NCI-H526 (cell line): ENCODE results near the gene PLA2G12A.
A peak's percentile ranks its signal among the peaks of the same experiment; 100 is the strongest.

Source experiments
- DNase-seq, 2 experiments: peaks; one replicate each; lab custom pipeline; 2025; lab: John Stamatoyannopoulos, UW

Gene PLA2G12A

GRCh38 chr4:109729117-109729717, 653 bp downstream of the PLA2G12A start:
- DNase-seq = peak; percentile 31 to 48

DNA sequence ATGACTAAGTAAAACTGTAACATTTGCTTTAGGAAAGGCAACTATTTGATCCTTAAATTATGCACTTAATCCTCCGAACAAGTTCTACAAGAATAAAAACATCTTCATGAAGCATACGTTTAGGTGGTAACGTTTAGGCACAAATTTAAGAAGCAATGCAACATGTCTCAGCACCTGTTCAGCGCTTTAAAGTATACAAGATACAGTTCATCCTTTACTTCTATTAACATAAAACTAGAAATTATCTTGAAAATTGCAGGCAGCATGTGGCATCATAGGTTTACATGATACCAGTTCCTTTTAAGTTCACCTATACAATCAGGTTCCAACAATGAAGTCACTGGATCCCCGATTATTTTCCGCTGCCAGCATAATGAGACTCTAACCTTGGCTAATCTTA, 1.5 kb downstream of the PLA2G12A start:
- peak in 1 of 2 experiments; percentile 22 for DNase-seq

GRCh38 chr4:109723110-109723509, 6.8 kb downstream of the PLA2G12A start:
- DNase-seq = no peak

GRCh38 chr4:109722357-109722756, 7.5 kb downstream of the PLA2G12A start:
- DNase-seq = no peak

DNA sequence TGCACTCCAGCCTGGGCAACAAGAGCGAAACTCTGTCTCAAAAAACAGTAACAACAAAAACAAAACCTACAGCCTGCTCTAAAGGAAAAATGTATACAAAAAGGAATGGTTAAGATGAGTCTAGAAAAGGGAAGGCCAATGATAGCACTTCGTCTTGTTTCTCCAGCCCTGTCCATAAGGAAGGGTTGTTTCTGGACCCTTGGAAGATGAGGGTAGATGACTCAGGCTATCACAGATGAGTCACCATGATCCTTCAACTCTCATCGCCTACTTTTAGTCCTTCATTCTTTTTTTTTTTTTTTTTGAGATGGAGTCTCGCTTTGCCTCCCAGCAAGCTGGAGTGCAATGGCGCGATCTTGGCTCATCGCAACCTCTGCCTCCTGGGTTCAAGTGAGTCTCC, 8.8 kb downstream of the PLA2G12A start:
- no peak for DNase-seq

DNA sequence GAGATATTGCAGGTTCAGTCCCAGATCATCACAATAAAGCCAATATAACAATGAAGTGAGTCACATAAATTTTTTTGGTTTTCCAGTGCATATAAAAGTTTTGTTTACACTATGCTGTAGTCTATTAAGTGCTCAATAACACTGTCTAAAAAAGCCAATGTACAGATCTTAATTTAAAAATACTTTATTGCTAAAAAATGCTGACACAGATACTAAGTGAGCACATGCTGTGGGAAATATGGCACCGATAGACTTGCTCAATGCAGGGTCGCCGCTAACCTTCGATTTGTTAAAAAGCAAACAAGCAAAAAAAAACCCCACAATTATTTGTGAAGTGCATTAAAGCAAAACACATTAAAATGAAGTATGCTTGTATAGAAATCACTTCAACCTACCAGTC, 10.3 kb downstream of the PLA2G12A start:
- DNase-seq = no peak

DNA sequence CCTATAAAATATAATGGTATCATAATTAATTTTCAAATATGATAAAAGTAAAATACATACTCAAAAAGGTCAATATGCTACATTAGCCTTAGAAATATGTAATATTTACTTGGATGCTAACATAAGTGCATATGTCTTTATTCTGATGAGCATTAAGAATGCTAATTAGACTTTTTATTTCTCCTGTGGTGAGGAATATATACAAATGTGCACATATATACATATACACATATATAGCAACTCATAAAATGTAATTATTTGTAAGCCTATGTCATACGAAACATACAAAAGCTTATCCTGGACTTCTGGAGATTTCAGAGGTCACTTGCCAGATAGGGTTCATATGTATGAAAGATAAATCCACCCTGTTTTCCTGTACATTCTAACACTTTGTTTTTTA, 11.1 kb downstream of the PLA2G12A start:
- DNase-seq = no peak

DNA sequence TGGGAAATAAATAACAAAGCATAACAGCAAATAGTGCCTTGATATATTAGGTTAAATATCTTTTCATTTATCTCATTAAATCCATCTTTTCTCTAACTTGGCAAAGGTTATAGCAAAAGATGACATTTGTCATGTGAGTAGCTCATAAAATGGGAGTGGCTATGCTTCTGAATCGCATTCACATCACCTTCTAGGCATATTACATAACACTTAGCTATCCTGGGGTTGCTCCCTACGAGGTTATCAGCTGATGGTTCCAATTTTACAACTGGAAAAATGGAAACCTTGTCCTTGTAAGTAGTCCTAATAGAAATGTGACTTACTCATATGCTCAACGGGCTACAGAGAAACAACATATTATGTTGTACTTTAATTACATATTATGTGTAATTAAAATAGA, 16.4 kb downstream of the PLA2G12A start:
- DNase-seq = no peak

DNA sequence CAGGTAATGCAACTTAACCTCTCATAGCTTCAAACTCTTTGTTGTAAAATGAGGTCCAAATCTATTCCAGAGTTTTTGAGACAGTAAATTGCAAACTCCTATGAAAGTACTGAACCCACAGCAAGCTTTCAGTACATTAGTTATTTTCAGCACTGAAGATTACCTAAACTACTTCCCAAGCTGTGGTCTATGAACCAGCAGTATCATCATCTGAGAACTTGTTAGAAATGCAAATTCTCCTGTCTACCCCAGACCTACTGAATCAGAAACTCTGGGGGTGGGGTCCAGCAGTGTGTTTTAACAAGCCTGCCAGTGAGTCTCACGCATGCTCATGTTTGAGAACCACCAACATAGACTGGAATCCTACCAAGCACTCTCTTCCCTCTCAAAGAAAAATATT, 20.9 kb downstream of the PLA2G12A start:
- peak in 1 of 2 experiments; percentile 38 for DNase-seq

DNA sequence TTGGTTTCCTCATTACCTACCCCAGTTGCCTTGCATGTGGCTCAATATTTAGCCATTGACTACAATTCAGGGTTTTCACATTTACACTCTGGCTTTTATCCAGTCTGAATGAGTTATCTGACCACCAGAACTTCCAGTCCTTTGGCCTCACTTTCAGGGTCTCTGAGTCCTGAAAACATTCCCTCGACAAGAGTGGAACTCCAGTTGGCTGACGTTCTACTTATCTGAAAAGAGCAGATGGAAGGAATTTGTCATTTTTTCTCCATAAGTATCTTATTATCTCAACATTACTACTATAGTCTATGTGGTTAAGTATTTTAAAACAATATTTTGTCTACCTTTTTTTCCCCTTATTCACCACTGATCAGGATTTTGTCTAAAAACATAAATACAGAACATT, 21.4 kb downstream of the PLA2G12A start:
- DNase-seq = no peak

DNA sequence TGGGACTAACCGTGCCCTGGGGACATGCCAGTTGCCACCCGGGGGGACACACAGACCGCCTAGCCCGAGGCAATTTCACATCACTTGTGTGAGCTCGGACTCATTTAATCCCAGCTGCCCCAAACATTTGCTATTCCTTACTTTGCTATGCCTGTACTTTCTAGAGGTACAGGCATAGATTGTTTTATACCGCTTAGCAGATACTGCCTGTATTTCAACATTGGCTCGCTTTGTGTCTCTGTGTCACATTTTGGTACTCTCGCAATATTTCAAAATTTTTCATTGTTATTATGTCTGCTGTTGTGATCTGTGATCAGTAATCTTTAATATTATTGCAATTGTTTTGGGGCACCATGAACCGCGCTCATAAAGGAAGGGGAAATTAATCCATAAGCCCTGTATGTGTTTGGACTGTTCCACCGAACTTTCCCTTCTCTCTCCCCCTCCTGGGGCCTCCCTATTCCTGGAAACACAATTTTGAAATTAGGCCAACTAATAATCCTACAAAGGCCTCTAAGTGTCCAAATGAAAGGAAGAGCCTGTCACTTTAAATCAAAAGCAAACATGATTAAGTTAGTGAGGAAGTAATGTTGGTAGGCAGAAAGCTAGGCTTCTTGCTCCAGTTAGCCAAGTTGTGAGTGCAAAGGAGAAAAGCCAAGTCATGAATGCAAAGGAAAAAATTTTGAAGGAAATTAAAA, 26.1 kb downstream of the PLA2G12A start:
- peak in 1 of 2 experiments; percentile 34 for DNase-seq

DNA sequence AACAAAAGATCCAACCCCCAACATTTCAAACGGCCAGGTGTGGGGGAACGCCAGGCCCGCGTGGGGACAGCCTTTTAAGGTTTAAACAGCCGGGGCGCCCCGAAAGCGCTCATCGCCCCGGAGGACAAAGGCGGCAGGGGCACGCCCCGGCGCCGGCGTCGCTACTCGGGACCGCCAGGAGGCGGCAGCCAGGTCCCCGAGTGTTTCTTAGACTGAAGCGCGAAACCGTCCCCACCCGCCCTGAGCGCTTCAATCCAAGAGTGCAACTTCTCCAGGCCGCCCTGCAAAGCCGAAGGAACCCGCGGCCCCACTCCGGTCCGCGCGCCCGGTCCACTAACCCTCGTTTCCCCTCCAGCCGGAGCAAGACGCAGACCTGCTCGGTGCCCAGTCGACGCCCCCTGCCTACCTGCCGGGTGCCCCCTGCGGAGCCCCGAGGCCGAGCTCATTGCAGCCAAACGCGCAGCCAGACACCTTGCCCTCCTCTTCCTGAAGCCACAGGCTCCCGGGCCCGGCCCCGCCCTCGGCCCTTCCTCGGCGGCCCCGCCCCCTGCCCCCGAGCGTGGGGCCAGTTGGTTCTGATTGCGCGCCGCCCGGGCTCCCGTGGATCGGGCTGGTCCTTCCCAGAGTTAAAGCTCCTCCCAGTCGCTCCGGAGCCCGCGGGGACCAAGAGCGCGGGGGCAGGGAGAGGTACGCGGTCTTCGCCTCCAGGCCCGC, 26.8 kb downstream of the PLA2G12A start, which contains the start of gene CASP6:
CASP6 (minus strand) TSS at position 496 of the 714 bp plus-strand sequence; CDS start at position 446, 50 bp downstream.
- peak; percentile 83 to 93 for DNase-seq

DNA sequence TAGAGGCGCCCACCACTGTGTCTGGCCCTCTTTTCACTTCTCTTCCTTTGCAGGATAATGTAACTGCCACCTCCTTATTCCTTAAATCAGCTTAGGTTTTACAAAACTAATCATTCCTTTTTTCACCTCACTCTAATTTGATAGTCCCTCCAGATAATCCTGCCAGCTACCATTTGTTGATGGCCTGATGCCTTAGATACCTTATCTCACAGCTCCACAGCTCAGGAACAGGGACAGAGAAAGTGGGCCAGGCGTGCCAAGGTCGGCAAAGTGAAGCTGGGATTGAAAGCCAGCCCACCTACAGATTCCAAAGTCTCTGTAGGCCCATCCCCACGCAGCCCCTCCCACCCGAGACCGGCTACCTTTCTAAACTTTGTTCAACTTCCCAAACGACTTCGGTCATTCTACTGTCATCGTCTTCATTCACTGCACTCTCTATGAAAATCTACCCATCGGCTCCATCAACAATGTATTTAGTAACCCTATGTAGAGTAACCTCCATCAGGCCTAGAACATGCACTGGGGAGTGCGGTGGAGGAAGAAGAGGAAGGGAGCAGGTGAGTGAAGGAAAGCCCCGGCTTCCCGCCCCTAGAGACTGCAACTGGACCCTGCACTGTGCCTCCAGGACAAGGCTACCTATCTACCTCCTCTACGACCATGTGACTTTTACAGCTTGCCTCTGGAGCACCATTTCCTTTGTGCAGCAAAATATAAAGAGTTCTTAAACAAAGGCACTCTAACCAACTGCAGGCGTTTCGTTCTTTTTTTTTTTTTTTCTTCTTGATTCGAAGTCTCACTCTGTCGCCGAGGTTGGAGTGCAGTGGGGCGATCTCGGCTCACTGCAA, 28.1 kb downstream of the PLA2G12A start:
- DNase-seq = peak; percentile 52 to 75

DNA sequence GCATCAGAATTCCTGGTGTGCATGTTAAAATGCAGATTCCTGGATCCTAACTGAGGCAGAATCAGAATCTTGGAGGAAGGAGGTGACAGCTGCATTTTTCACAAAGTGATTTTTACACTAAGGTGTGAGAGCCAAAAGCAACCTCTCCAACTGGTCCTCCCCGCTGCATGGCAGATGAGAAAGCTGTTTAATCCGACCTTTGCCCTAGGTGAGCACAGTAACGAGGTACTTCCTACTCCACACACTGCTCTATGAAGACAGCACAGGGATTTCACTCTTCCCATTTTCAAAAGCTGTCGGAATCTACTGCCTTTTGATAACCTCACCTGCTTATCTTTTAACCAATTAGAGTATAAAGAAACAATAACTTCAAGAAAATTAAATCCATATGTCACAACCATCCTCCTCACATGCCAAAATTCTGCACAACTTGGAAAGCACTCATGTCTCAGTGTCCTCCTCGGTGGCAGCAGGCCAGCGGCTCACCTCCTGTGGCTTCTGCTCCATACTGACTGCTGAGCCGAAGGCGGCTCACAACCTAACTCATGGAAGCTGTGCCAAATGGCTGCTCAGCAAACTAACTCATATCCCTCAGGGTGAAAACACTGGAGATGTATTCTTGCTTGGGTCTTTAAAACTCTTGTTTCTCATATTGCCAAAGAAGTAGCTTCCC, 30.2 kb downstream of the PLA2G12A start:
- DNase-seq = peak in 1 of 2 experiments; percentile 19

- DNase-seq = no peak
These were observed 31.2 kb downstream of the PLA2G12A start for GRCh38 chr4:109698656-109699055.

DNA sequence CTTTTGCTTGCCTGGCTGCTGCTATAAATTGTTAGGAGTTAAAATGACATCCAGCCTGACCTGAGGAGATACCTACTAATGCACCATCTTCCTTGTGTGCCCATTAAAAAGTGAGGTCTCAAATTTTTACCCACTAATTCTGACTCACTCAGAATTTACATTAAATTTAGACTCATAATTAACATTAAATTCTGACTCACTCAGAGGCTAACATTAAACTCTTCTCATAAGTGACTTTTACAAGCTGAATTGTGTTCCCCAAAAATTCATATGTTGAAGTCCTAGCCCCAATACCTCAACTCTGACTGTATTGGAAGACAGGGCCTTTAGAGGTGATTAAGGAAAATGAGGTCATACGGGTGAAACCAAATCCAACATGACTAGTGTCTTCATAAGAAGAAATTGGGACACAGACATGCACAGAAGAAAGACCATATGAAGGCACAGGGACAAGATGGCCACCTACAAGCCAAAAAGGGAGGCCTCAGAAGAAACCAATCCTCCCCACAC, 38.4 kb downstream of the PLA2G12A start:
- no peak for DNase-seq

DNA sequence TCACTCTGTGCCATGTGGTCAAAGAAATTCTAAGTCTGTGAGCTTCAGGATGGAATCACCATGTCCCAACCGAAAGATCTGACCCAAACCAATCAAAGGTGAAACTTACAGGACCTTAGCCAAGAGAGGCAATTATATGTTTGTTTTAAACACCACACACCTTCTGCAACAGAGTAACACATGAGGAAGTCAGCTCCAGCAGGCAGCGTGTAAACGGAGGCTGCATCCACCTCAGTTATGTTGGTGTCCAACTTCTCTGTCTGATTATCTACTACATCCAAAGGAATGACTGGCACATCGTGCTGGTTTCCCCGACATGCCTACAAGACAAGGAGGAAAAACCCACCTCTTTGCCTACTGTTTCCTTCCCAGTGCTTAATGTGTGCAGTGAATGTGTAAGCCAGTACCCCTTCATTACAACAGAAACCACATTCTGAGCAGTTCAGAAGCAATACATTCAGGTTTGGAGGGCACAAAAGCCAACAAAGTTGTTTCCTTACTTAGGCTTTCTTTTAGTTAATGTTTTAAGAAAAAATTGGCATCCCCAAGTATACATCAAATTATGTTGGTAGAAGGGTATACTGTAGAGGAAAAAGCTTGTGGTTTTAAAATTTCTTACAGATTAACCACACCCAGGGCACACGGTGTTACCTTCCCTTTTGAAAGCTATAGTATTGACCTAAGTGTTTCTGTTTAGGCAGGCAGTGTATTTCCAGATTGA, 39.0 kb downstream of the PLA2G12A start:
- DNase-seq = no peak

DNA sequence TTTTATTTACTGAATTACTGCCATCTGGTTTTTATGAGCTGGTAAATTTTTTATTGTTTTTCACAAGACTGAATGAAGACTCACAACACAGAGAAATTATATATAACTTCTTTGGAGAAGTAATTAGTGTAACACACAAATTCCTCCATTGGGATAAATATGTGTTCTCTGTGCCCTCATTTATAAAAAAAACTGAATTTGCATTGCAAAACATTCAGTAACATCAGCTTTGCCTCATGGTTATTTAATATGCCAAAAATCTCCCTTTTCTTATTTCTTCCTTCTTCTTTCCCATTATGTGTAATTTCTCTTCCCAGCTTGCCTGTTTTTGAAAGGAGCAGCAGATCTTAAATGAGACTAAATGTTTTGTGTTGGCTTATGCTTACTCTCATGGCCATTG, 45.1 kb downstream of the PLA2G12A start:
- peak; percentile 87 to 95 for DNase-seq

DNA sequence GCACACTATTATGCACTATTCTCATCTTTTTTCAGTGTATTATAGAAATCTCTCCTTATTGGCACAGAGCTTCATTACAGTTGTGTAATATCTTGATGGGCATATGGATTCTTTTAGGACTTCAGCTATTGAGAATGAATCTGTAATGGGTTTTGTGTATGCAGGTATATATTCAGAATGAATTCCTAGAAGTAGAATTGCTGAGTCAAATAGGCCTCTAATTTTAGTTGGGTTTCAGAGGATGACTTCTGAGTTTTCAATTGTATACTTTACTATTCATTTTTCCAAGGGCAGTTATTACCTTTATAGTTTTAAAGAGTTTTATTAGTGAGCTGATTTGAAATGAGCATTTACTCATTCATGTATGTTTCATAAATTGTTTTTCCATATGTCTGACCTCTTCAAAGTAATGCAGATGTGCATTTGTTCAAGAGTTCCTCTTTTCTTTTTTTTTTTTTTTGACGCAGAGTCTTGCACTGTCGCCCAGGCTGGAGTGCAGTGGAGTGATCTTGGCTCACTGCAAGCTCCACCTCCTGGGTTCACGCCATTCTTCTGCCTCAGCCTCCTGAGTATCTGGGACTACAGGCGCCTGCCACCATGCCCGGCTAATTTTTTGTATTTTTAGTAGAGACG, 46.1 kb downstream of the PLA2G12A start:
- no peak for DNase-seq

DNA sequence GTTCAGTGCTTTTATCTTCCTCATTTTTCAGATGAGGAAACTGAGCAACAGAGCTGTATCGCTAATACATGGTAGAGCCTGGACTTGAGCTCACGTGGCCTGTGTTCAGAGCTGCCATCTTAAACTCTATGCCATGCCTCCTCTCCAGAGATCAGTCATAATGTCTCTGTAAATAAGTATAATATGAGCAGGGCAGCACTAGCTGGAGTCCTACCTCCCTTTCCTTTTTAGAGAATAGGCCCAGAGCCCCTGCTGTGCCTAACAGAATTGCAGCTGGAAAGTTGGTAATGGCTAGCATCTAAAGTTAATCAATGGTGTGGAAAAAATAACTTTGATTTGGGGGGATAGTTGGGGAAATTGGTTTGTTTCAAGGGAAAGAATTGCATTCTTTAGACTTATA, 47.0 kb downstream of the PLA2G12A start:
- DNase-seq = no peak
